HG03064 (cell line): ENCODE results near the gene IFNA21.
"Not testable (repeated sequence)": the region's sequence is repeated elsewhere in the genome, so short reads cannot be mapped to it uniquely, and the experiment has no call there.

Source experiments
- ATAC-seq: cut with Tn5 transposase; IDR thresholded peaks from one replicate; pipeline ENCODE4 v1.9.1; 2021; ENCODE audit warnings: low read depth; ENCODE audit not compliant: unreplicated experiment

Gene IFNA21

GRCh38 chr9:21144603-21145002, 21.9 kb downstream of the IFNA21 start:
- ATAC-seq = peak; percentile 74

- ATAC-seq = peak; percentile 56
Observed at GRCh38 chr9:21141427-21141882, 25.0 kb downstream of the IFNA21 start, which contains the start of gene IFNW1. Gene IFNW1 (minus strand): TSS chr9:21141832. CDS start chr9:21141570, 262 bp downstream.

- no peak for ATAC-seq
Observed at GRCh38 chr9:21137020-21137419, 29.4 kb downstream of the IFNA21 start.

GRCh38 chr9:21135736-21136135, 30.7 kb downstream of the IFNA21 start:
- ATAC-seq = no peak

- ATAC-seq = not testable (repeated sequence)
Observed at GRCh38 chr9:21128186-21128585, 38.3 kb downstream of the IFNA21 start.

GRCh38 chr9:21121595-21122251, 44.7 kb downstream of the IFNA21 start:
- peak; percentile 91 for ATAC-seq

- ATAC-seq = no peak
Observed at GRCh38 chr9:21121079-21121478, 45.4 kb downstream of the IFNA21 start.

GRCh38 chr9:21119093-21119770, 47.2 kb downstream of the IFNA21 start:
- ATAC-seq = no peak
